ENCODE results near the gene MRPL49. TPM values are rescaled to one million over a fixed set of nuclear protein-coding genes. Genes with fewer than 3 reads are reported as not detected.

The MRPL49 gene
- total and polyA plus RNA-seq, 9 of the 15 experiments (the other 6 are each of a cell fraction or from before 2014, with no cell fraction given) = 74.3 to 132 (median 91.2) TPM

DNA sequence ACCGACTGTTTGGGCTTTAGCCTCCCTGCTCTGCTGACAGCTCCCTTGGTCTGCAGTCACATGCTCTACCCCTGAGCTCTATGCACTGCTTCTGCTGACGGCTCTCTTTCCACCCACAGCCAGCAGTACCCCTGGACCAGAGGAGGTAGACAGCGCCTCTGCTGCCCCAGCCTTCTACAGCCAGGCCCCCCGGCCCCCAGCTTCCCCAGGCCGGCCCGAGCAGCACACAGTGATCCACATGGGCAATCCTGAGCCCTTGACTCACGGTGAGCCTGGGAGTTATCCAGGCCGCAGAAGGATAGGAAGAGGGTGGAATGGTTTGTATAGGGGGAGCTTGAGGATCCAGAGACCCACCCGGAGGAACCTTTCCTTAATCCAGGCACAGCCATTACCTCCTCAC, 35.3 kb upstream of the MRPL49 start (continued):
- TF ChIP-seq, protein P1, sequence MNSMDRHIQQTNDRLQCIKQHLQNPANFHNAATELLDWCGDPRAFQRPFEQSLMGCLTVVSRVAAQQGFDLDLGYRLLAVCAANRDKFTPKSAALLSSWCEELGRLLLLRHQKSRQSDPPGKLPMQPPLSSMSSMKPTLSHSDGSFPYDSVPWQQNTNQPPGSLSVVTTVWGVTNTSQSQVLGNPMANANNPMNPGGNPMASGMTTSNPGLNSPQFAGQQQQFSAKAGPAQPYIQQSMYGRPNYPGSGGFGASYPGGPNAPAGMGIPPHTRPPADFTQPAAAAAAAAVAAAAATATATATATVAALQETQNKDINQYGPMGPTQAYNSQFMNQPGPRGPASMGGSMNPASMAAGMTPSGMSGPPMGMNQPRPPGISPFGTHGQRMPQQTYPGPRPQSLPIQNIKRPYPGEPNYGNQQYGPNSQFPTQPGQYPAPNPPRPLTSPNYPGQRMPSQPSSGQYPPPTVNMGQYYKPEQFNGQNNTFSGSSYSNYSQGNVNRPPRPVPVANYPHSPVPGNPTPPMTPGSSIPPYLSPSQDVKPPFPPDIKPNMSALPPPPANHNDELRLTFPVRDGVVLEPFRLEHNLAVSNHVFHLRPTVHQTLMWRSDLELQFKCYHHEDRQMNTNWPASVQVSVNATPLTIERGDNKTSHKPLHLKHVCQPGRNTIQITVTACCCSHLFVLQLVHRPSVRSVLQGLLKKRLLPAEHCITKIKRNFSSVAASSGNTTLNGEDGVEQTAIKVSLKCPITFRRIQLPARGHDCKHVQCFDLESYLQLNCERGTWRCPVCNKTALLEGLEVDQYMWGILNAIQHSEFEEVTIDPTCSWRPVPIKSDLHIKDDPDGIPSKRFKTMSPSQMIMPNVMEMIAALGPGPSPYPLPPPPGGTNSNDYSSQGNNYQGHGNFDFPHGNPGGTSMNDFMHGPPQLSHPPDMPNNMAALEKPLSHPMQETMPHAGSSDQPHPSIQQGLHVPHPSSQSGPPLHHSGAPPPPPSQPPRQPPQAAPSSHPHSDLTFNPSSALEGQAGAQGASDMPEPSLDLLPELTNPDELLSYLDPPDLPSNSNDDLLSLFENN (IDR thresholded peaks at IDR 0.05; ENCODE audit: low read depth in 2 of 2, low read length in 2 of 2) = no peak

DNA sequence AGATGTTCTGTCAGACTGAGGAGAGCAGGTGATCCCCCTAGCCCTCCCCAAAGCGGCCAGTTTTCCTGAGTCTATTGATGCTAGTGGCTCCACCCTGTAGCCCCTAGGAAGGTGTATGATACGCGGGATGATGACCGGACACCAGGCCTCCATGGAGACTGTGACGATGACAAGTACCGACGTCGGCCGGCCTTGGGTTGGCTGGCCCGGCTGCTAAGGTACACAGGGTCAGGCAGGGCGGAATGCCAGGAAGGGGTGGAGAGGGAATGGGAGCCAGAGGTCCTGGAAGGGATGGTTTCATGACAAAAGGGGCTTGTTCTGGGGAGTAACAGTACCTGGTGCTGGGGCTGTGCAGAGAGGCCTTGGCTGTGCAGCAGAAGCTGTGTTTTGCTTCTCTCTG, 34.9 kb upstream of the MRPL49 start:
- DNase-seq (ENCODE audit: extremely low read depth in 1 of 4, low spot score in 3 of 4) (no peak), ATAC-seq (no peak), FAIRE-seq (no peak)
- Histone ChIP-seq H3K27me3 (ENCODE audit: control insufficient read depth in 2 of 2, insufficient read depth in 2 of 2, low read length in 2 of 2) (no peaks in the 10 kb centered on the region; a peak in 1 of 5 replicates), H3K79me2 (ENCODE audit: control insufficient read depth, insufficient read depth, low read length) (peaks cover 32% of the 10 kb centered on the region), H4K20me1 (replicated peaks; ENCODE audit: control insufficient read depth, insufficient read depth, low read length) (no peaks in the 10 kb centered on the region; the same call in 1 of the 2 replicates), H3K9me3 (replicated peaks; ENCODE audit: control insufficient read depth, insufficient read depth, low read depth, low read length) (no peaks in the 10 kb centered on the region), H3K36me3 (ENCODE audit: control insufficient read depth, insufficient read depth, low read length) (peaks cover 56% of the 10 kb centered on the region), H3K4me1 (replicated peaks in 1 of 2; ENCODE audit: control insufficient read depth in 2 of 2, insufficient read depth in 2 of 2, low read length in 2 of 2) (peaks cover 13 to 15% of the 10 kb centered on the region in 2 experiments), H3K4me3 (no peak overlapping the region), H3K27ac (ENCODE audit: extremely low read depth, low read depth, low read length) (no peak overlapping the region), H2AFZ (ENCODE audit: low read depth, low read length) (no peak overlapping the region), H3K9me1 (ENCODE audit: control insufficient read depth, insufficient read depth, low read length) (no peaks in the 10 kb centered on the region), H3K9ac (ENCODE audit: insufficient read depth in 1 of 2, low read depth in 2 of 2, low read length in 2 of 2) (no peak overlapping the region), H3K4me2 (ENCODE audit: insufficient read depth, low read length) (no peak overlapping the region)
- ChIA-PET POLR2A (interaction anchor here (0.5 to 2.0 kb wide), 4 partner anchors 10 to 54 kb away, joined by 3 to 4 read pairs (median 3); partner anchors contain the start of gene ZNHIT2), CTCF (ENCODE audit: low intra/inter-chr PET ratio) (no interaction called here)
- in situ Hi-C loops (cut with MboI) (no loop called here), intact Hi-C loops (cut with micrococcal nuclease) (no loop called here)
- no TSS peak for BruUV-seq (replicated peaks)
- 85% methylated on average over 7 of the region's 11 CpGs for WGBS (ENCODE audit: insufficient coverage, low coverage, missing lambda C conversion rate)
- TF ChIP-seq MCM2 (IDR thresholded peaks at IDR 0.05; ENCODE audit: low read depth) = no peak
- no peak for TF ChIP-seq SNRNP70 (optimal IDR thresholded peaks at IDR 0.05; ENCODE audit: low read depth, low read length)
- TF ChIP-seq CREM (IDR thresholded peaks at IDR 0.05; ENCODE audit: low read depth) = no peak
- no peak for TF ChIP-seq ZNF146 (CRISPR knock-in tag; IDR thresholded peaks at IDR 0.05; ENCODE audit: unreplicated experiment)
- no peak for TF ChIP-seq TAL1 (IDR thresholded peaks at IDR 0.05)
- no peak for TF ChIP-seq ZBTB7A (IDR thresholded peaks at IDR 0.05; ENCODE audit: borderline replicate concordance, control insufficient read depth, low read depth, low read length)
- TF ChIP-seq TARDBP (IDR thresholded peaks at IDR 0.05) = no peak
- TF ChIP-seq, protein P2, sequence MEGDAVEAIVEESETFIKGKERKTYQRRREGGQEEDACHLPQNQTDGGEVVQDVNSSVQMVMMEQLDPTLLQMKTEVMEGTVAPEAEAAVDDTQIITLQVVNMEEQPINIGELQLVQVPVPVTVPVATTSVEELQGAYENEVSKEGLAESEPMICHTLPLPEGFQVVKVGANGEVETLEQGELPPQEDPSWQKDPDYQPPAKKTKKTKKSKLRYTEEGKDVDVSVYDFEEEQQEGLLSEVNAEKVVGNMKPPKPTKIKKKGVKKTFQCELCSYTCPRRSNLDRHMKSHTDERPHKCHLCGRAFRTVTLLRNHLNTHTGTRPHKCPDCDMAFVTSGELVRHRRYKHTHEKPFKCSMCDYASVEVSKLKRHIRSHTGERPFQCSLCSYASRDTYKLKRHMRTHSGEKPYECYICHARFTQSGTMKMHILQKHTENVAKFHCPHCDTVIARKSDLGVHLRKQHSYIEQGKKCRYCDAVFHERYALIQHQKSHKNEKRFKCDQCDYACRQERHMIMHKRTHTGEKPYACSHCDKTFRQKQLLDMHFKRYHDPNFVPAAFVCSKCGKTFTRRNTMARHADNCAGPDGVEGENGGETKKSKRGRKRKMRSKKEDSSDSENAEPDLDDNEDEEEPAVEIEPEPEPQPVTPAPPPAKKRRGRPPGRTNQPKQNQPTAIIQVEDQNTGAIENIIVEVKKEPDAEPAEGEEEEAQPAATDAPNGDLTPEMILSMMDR (IDR thresholded peaks at IDR 0.05 in 2 of 3, conservative IDR thresholded peaks at IDR 0.05 in 1 of 3; ENCODE audit: insufficient read depth in 2 of 3, low read depth in 1 of 3, low read length in 3 of 3) = no peak
- TF ChIP-seq ZNF347 (CRISPR knock-in tag; IDR thresholded peaks at IDR 0.05; ENCODE audit: low read depth) = no peak
- no peak for TF ChIP-seq ZNF77 (CRISPR knock-in tag; IDR thresholded peaks at IDR 0.05)
- no peak for TF ChIP-seq NCOA6 (IDR thresholded peaks at IDR 0.05)
- no peak for TF ChIP-seq NCOA1 (IDR thresholded peaks at IDR 0.05; ENCODE audit: low read depth)
- TF ChIP-seq MEF2D (tag; conservative IDR thresholded peaks at IDR 0.05; ENCODE audit: low read depth) = no peak
- TF ChIP-seq SUPT5H (IDR thresholded peaks at IDR 0.05) = no peak
- no peak for TF ChIP-seq HLTF (IDR thresholded peaks at IDR 0.05)
- no peak for TF ChIP-seq POLR2B (IDR thresholded peaks at IDR 0.05; ENCODE audit: low read depth, partially characterized antibody)
- TF ChIP-seq, protein P3, sequence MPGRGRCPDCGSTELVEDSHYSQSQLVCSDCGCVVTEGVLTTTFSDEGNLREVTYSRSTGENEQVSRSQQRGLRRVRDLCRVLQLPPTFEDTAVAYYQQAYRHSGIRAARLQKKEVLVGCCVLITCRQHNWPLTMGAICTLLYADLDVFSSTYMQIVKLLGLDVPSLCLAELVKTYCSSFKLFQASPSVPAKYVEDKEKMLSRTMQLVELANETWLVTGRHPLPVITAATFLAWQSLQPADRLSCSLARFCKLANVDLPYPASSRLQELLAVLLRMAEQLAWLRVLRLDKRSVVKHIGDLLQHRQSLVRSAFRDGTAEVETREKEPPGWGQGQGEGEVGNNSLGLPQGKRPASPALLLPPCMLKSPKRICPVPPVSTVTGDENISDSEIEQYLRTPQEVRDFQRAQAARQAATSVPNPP (IDR thresholded peaks at IDR 0.05; ENCODE audit: borderline replicate concordance, insufficient read depth, insufficient read length) = no peak
